HCT116 (cell line): ENCODE results near the gene GLMN. TPM values are rescaled to one million over a fixed set of nuclear protein-coding genes. Genes with fewer than 3 reads are reported as not detected.

ENCODE experiments used
- ATAC-seq: fragments of 200-7000 bp; cut with Tn5 transposase; 2 replicates; pipeline ENCODE4 v1.9.1; 2020; ENCODE audit warnings: mild to moderate bottlenecking, moderate library complexity
- BruUV-seq: library from RNA; stranded (reverse); fragments of 400-500 nt; replicated peaks from 2 replicates; lab custom pipeline; 2021; lab: Mats Ljungman, UMichigan
- CTCF ChIA-PET: fragments of 300-600 bp; sonication (Branson Sonifier 250); formaldehyde crosslinking; loops from one replicate; lab custom pipeline; 2021; ENCODE audit warnings: antibody characterized with exemption; lab: Charles Lee
- POLR2A ChIA-PET: fragments of 300-600, 350-600 bp; sonication (Branson Sonifier 250); formaldehyde crosslinking; loops from one replicate; lab custom pipeline; 2021; ENCODE audit warnings: antibody characterized with exemption; lab: Charles Lee
- RAD21 ChIA-PET, 2 experiments: fragments of 300-600 bp; sonication (Branson Sonifier 250); formaldehyde crosslinking; loops; one replicate each; lab custom pipeline; 2023; ENCODE audit warnings: low total read pairs in 2 of 2; ENCODE audit not compliant: uncharacterized antibody in 2 of 2, unreplicated experiment in 2 of 2, low non-redundant PET in 1 of 2; lab: Charles Lee
- DNase-seq: peaks from one replicate; pipeline ENCODE4 v3.0.0-alpha.2; 2010; ENCODE audit warnings: low read depth, low spot score
- H2AFZ ChIP-seq: fragments of 200-600 bp; shearing (Covaris generic), sonication (generic); 2 replicates; pipeline ENCODE4 v1.6.1; 2017; ENCODE audit warnings: low read depth, mixed run types, mixed read lengths, antibody characterized with exemption, low read length; ENCODE audit not compliant: poor library complexity, severe bottlenecking
- H3K27ac ChIP-seq: 2 replicates; pipeline ENCODE4 v1.5.1; 2012; ENCODE audit warnings: low read depth, low read length
- H3K27me3 ChIP-seq: fragments of 200-600 bp; sonication (generic); 2 replicates; pipeline ENCODE4 v1.6.1; 2016; ENCODE audit warnings: mixed run types, low read length, mixed read lengths; ENCODE audit not compliant: insufficient read depth
- H3K36me3 ChIP-seq, 2 experiments: fragments of 200-500 bp in 1 of 2; fragments of 200-600 bp in 1 of 2; sonication (Bioruptor generic) in 1 of 2; sonication (generic) in 1 of 2; 2 replicates each; pipeline versions ENCODE4 v1.5.1 to v1.6.1; 2014 to 2016; ENCODE audit warnings: low read length in 2 of 2, inconsistent platforms in 1 of 2, mixed read lengths in 1 of 2, mixed run types in 1 of 2; ENCODE audit not compliant: insufficient read depth in 2 of 2, control insufficient read depth in 1 of 2
- H3K4me1 ChIP-seq, 2 experiments: fragments of 200-600 bp in 1 of 2; sonication (generic) in 1 of 2; 2 replicates each; pipeline versions ENCODE4 v1.5.1 to v1.6.1; 2012 to 2017; ENCODE audit warnings: low read length in 2 of 2, inconsistent platforms in 1 of 2, mild to moderate bottlenecking in 1 of 2, mixed read lengths in 1 of 2, mixed run types in 1 of 2, moderate library complexity in 1 of 2; ENCODE audit not compliant: insufficient read depth in 2 of 2, control insufficient read depth in 1 of 2
- H3K4me2 ChIP-seq: fragments of 200-600 bp; sonication (generic); 2 replicates; pipeline ENCODE4 v1.6.1; 2017; ENCODE audit warnings: mixed run types, low read length, mixed read lengths
- H3K4me3 ChIP-seq, 2 experiments: fragments of 200-600 bp in 1 of 2; sonication (generic) in 1 of 2; replicated peaks in 1 of 2; 2 replicates each; pipeline ENCODE4 v1.5.1; 2011 to 2016; ENCODE audit warnings: low read length in 2 of 2, control low read depth in 1 of 2, low read depth in 1 of 2, mild to moderate bottlenecking in 1 of 2, mixed read lengths in 1 of 2, mixed run types in 1 of 2
- H3K79me2 ChIP-seq: fragments of 200-600 bp; sonication (generic); 2 replicates; pipeline ENCODE4 v1.6.1; 2017; ENCODE audit warnings: mild to moderate bottlenecking, mixed run types, low read length, moderate library complexity, mixed read lengths; ENCODE audit not compliant: insufficient read depth
- H3K9ac ChIP-seq: fragments of 200-600 bp; sonication (generic); 2 replicates; pipeline ENCODE4 v1.6.1; 2016; ENCODE audit warnings: low read length, mixed read lengths
- H3K9me2 ChIP-seq: fragments of 200-600 bp; sonication (generic), shearing (Covaris generic); 2 replicates; pipeline ENCODE4 v1.6.1; 2017; ENCODE audit warnings: mixed run types, mild to moderate bottlenecking, moderate library complexity; ENCODE audit not compliant: insufficient read depth
- H3K9me3 ChIP-seq, 2 experiments: fragments of 200-500 bp in 1 of 2; fragments of 200-600 bp in 1 of 2; sonication (Bioruptor generic) in 1 of 2; sonication (generic) in 1 of 2; 2 replicates each; pipeline ENCODE4 v1.6.1; 2014 to 2017; ENCODE audit warnings: low read length in 2 of 2, mixed read lengths in 2 of 2, inconsistent platforms in 1 of 2, low read depth in 1 of 2, mild to moderate bottlenecking in 1 of 2, mixed run types in 1 of 2, moderate library complexity in 1 of 2; ENCODE audit not compliant: control insufficient read depth in 1 of 2, insufficient read depth in 1 of 2
- H4K20me1 ChIP-seq: fragments of 200-600 bp; sonication (generic), shearing (Covaris generic); 2 replicates; pipeline ENCODE4 v1.6.1; 2017; ENCODE audit warnings: mixed run types, mild to moderate bottlenecking, moderate library complexity; ENCODE audit not compliant: insufficient read depth
- CEBPB ChIP-seq: IDR thresholded peaks from 2 replicates; pipeline ENCODE4 v1.6.1; 2012; ENCODE audit warnings: low read depth
- EGR1 ChIP-seq: IDR thresholded peaks from 2 replicates; pipeline ENCODE4 v1.6.1; 2012; ENCODE audit warnings: low read depth
- ELF1 ChIP-seq: IDR thresholded peaks from 2 replicates; pipeline ENCODE4 v1.6.1; 2012; ENCODE audit warnings: low read depth, borderline replicate concordance
- REST ChIP-seq: IDR thresholded peaks from 2 replicates; pipeline ENCODE4 v1.6.1; 2012; ENCODE audit warnings: low read depth
- YY1 ChIP-seq: IDR thresholded peaks from 2 replicates; pipeline ENCODE4 v1.6.1; 2011; ENCODE audit warnings: low read length, low read depth, moderate library complexity, mild to moderate bottlenecking; ENCODE audit not compliant: insufficient replicate concordance; ENCODE audit errors: extremely low read depth
- ZNF274 ChIP-seq: fragments of 200-500 bp; sonication (Bioruptor generic); IDR thresholded peaks from 2 replicates; pipeline ENCODE4 v1.6.1; 2014; ENCODE audit warnings: mild to moderate bottlenecking, low read depth, low read length, inconsistent platforms
- intact Hi-C: fragments of 100-400 bp; cut with micrococcal nuclease; formaldehyde crosslinking; loops from 2 replicates; pipeline ENCODE4 v1.10.0; 2022
- total RNA-seq: library from RNA; stranded (reverse); gene quantifications from one replicate; pipeline ENCODE4 v1.2.1, GENCODE V29; 2021; ENCODE audit not compliant: unreplicated experiment

Gene GLMN
- total RNA-seq, 1 experiment from 2014 or later, result 10.9 TPM

DNA sequence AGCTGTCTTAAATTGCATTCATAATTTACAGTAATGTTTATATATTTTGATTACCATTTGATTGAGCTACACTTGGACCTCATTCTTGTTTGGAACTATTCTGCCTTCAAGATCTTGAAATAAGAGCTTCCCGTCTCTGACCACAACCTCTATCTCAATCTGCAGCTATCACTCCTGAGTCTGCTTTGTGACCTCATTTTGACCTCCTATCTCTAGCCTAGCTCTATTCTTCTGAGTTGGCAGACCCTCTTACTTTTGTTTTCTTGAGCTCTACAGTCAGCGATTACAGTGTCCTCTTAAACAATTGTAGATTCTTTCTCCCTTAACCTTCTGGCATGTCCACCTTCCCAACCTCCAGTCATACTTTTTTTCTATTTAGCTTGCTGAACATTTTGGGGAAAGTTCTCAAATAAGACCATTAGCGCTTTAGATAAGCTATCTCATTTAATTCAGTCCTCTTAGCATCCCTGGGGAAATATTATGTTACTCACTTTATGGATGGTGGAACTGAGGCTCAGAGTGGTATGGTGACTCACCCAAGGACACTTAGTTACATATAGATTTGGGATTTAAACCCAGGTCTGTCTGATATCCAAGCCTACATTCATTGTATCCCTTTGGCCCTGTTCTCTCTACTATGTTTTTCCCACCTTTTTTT is 19.2 kb upstream of the GLMN start:
- H2AFZ ChIP-seq, result no peak overlapping the region
- intact Hi-C loops, result no loop called here
- H3K9ac ChIP-seq, result no peak overlapping the region
- ChIA-PET CTCF (interaction anchor here (1.8 kb wide), 1 partner anchor 8 kb away, joined by 8 read pairs; no protein-coding TSS in a partner anchor), POLR2A (no interaction called here)
- no peaks in the 10 kb centered on the region for H3K9me3 ChIP-seq
- H3K4me1 ChIP-seq, result no peaks in the 10 kb centered on the region
- ATAC-seq, result no peak
- H3K9me2 ChIP-seq, result no peaks in the 10 kb centered on the region
- no peak overlapping the region for H3K4me3 ChIP-seq
- H3K4me2 ChIP-seq, result no peak overlapping the region
- TF ChIP-seq REST, result no peak
- TF ChIP-seq ELF1, result no peak
- no peak for TF ChIP-seq YY1
- TF ChIP-seq CEBPB, result no peak
- no peak for TF ChIP-seq ZNF274
- TF ChIP-seq EGR1, result no peak
- TF ChIP-seq, all 23 proteins: peak for 0
- no TSS peak for BruUV-seq
- Histone ChIP-seq H4K20me1 (no peaks in the 10 kb centered on the region), H3K27ac (no peak overlapping the region), H3K27me3 (no peaks in the 10 kb centered on the region), H3K79me2 (no peaks in the 10 kb centered on the region), H3K36me3 (peaks cover 0 to 2% of the 10 kb centered on the region in 2 experiments; a peak in 1 of 4 replicates)
- DNase-seq, result no peak
- RAD21 ChIA-PET, result no interaction called here
